Left renal pelvis (tissue), 4 donors: ENCODE results near the gene AFG3L2. TPM values are rescaled to one million over a fixed set of nuclear protein-coding genes. Genes with fewer than 3 reads are reported as not detected.

Source experiments
- DNase-seq, 4 donors: peaks; one replicate each; pipeline ENCODE4 v3.0.0-alpha.2; 2013; ENCODE audit warnings: low read depth in 4 of 4, low spot score in 3 of 4
- polyA plus RNA-seq, 4 donors: library from polyadenylated mRNA; unstranded; fragments of 120-200 nt; gene quantifications; one replicate each; pipeline ENCODE4 v1.2.1, GENCODE V29; 2013; ENCODE audit not compliant: insufficient read length in 4 of 4

AFG3L2 gene
- polyA plus RNA-seq, 4 donors = 37.3 to 78.5 (median 71.1) TPM

- no peak for DNase-seq
Measured at GRCh38 chr18:12306752-12307700, 70.0 kb downstream of the AFG3L2 start.

GRCh38 chr18:12305930-12306629 lies 70.9 kb downstream of the AFG3L2 start:
- no peak for DNase-seq

GRCh38 chr18:12305211-12305610 lies 71.8 kb downstream of the AFG3L2 start:
- DNase-seq = no peak

- no peak for DNase-seq
Measured at GRCh38 chr18:12304351-12305210, 72.4 kb downstream of the AFG3L2 start.

- DNase-seq = no peak
Measured at GRCh38 chr18:12302391-12303147, 74.5 kb downstream of the AFG3L2 start.

- DNase-seq = no peak
Measured at GRCh38 chr18:12301263-12302005, 75.6 kb downstream of the AFG3L2 start.

GRCh38 chr18:12299862-12300261 lies 77.2 kb downstream of the AFG3L2 start:
- DNase-seq = no peak

GRCh38 chr18:12296457-12296856 lies 80.6 kb downstream of the AFG3L2 start:
- DNase-seq = no peak

GRCh38 chr18:12296087-12296403 lies 81.0 kb downstream of the AFG3L2 start:
- DNase-seq = no peak

GRCh38 chr18:12295389-12296086 lies 81.5 kb downstream of the AFG3L2 start:
- no peak for DNase-seq

GRCh38 chr18:12293831-12294230 lies 83.2 kb downstream of the AFG3L2 start:
- no peak for DNase-seq

GRCh38 chr18:12291690-12292089 lies 85.3 kb downstream of the AFG3L2 start:
- DNase-seq = no peak

GRCh38 chr18:12291161-12291560 lies 85.9 kb downstream of the AFG3L2 start:
- no peak for DNase-seq

- no peak for DNase-seq
Measured at GRCh38 chr18:12290086-12290485, 86.9 kb downstream of the AFG3L2 start.

GRCh38 chr18:12288403-12288755 lies 88.6 kb downstream of the AFG3L2 start:
- no peak for DNase-seq

GRCh38 chr18:12287684-12288402 lies 89.2 kb downstream of the AFG3L2 start:
- DNase-seq = peak in 2 of 4 donors; percentile 36 to 37

- no peak for DNase-seq
Measured at GRCh38 chr18:12287131-12287681, 89.8 kb downstream of the AFG3L2 start.

- DNase-seq = no peak
Measured at GRCh38 chr18:12283666-12284065, 93.4 kb downstream of the AFG3L2 start.
